ENCODE results near the gene C1QTNF8.
A peak's percentile ranks its signal among the peaks of the same experiment; 100 is the strongest.

The C1QTNF8 gene

GRCh38 chr16:1103636-1103980, 7.6 kb upstream of the C1QTNF8 start:
- peak overlapping the region; percentile 95 for H3K18ac ChIP-seq (ENCODE audit: low read length)
- H3K27ac ChIP-seq (replicated peaks; ENCODE audit: low read length), result no peak overlapping the region
- peak overlapping the region; percentile 64 for H3K9ac ChIP-seq (ENCODE audit: low read depth, low read length, poor library complexity)
- peak overlapping the region; percentile 80 for H2AFZ ChIP-seq (ENCODE audit: low read length)
- no peak overlapping the region for H3K4me3 ChIP-seq (ENCODE audit: low read length in 2 of 2)
- H3K4ac ChIP-seq (ENCODE audit: low read length), result peak overlapping the region; percentile 53
- H3K4me1 ChIP-seq (ENCODE audit: control insufficient read depth in 2 of 2, insufficient read depth in 1 of 2, low read depth in 1 of 2, low read length in 2 of 2), result peaks cover 13 to 18% of the 10 kb centered on the region in 2 donors
- peak overlapping the region; percentile 56 for H3K14ac ChIP-seq (ENCODE audit: low read length)
- H2BK15ac ChIP-seq (ENCODE audit: low read length), result peak overlapping the region; percentile 89
- H3K4me2 ChIP-seq (ENCODE audit: insufficient read depth, low read length, poor library complexity, severe bottlenecking), result peak overlapping the region; percentile 93
- H3K27me3 ChIP-seq (ENCODE audit: control insufficient read depth in 3 of 3, insufficient read depth in 3 of 3, low read depth in 1 of 3, low read length in 3 of 3), result peaks cover 0 to 63% (median 2%) of the 10 kb centered on the region in 3 experiments
- H3K23ac ChIP-seq (ENCODE audit: low read depth, low read length, poor library complexity), result peak overlapping the region; percentile 37
- H3K9me3 ChIP-seq (replicated peaks in 1 of 2; ENCODE audit: control insufficient read depth in 2 of 2, insufficient read depth in 1 of 2, low read depth in 1 of 2, low read length in 2 of 2), result no peaks in the 10 kb centered on the region
- H3K36me3 ChIP-seq (replicated peaks in 1 of 2; ENCODE audit: control insufficient read depth in 2 of 2, insufficient read depth in 2 of 2, low read length in 2 of 2), result no peaks in the 10 kb centered on the region
- peak overlapping the region; percentile 99 for H2BK12ac ChIP-seq (ENCODE audit: low read length)
- peak overlapping the region; percentile 91 for H2AK5ac ChIP-seq (ENCODE audit: low read depth, low read length)
- H3K79me1 ChIP-seq (ENCODE audit: low read depth, low read length), result no peaks in the 10 kb centered on the region
- no peak for DNase-seq (ENCODE audit: low spot score)
- no peak overlapping the region for H2BK120ac ChIP-seq (ENCODE audit: low read depth, low read length)
- H2BK5ac ChIP-seq (ENCODE audit: low read length), result peak overlapping the region; percentile 82
- H4K91ac ChIP-seq (ENCODE audit: low read depth, low read length, poor library complexity), result no peak overlapping the region
- peak overlapping the region; percentile 17 for H4K8ac ChIP-seq (ENCODE audit: low read depth, low read length)
- WGBS, 2 donors (ENCODE audit: extremely low coverage in 2 of 2, insufficient read length in 2 of 2, insufficient replicate concordance in 1 of 2), result no CpG with 5 or more reads among the region's 11 CpGs

- Histone ChIP-seq H3K9ac (ENCODE audit: low read depth, low read length, poor library complexity) (peak overlapping the region; percentile 64), H3K18ac (ENCODE audit: low read length) (peak overlapping the region; percentile 95), H2AK5ac (ENCODE audit: low read depth, low read length) (peak overlapping the region; percentile 91), H3K36me3 (replicated peaks in 1 of 2; ENCODE audit: control insufficient read depth in 2 of 2, insufficient read depth in 2 of 2, low read length in 2 of 2) (no peaks in the 10 kb centered on the region), H3K23ac (ENCODE audit: low read depth, low read length, poor library complexity) (peak overlapping the region; percentile 37), H2BK12ac (ENCODE audit: low read length) (peak overlapping the region; percentile 99), H3K9me3 (replicated peaks in 1 of 2; ENCODE audit: control insufficient read depth in 2 of 2, insufficient read depth in 1 of 2, low read depth in 1 of 2, low read length in 2 of 2) (no peaks in the 10 kb centered on the region), H4K91ac (ENCODE audit: low read depth, low read length, poor library complexity) (no peak overlapping the region), H2BK15ac (ENCODE audit: low read length) (peak overlapping the region; percentile 89), H2BK120ac (ENCODE audit: low read depth, low read length) (no peak overlapping the region), H3K4ac (ENCODE audit: low read length) (peak overlapping the region; percentile 53), H3K14ac (ENCODE audit: low read length) (peak overlapping the region; percentile 56), H3K27me3 (ENCODE audit: control insufficient read depth in 3 of 3, insufficient read depth in 3 of 3, low read depth in 1 of 3, low read length in 3 of 3) (peaks cover 0 to 58% (median 2%) of the 10 kb centered on the region in 3 experiments), H2AFZ (ENCODE audit: low read length) (peak overlapping the region; percentile 80), H3K27ac (replicated peaks; ENCODE audit: low read length) (no peak overlapping the region), H4K8ac (ENCODE audit: low read depth, low read length) (peak overlapping the region; percentile 17), H3K79me1 (ENCODE audit: low read depth, low read length) (no peaks in the 10 kb centered on the region), H3K4me2 (ENCODE audit: insufficient read depth, low read length, poor library complexity, severe bottlenecking) (peak overlapping the region; percentile 93), H3K4me3 (ENCODE audit: low read length in 2 of 2) (peak overlapping the region in 1 of 2 donors; percentile 79), H3K4me1 (ENCODE audit: control insufficient read depth in 2 of 2, insufficient read depth in 1 of 2, low read depth in 1 of 2, low read length in 2 of 2) (peaks cover 16 to 18% of the 10 kb centered on the region in 2 donors), H2BK5ac (ENCODE audit: low read length) (peak overlapping the region; percentile 82)
- peak; percentile 67 for DNase-seq (ENCODE audit: low spot score)
- WGBS, 2 donors (ENCODE audit: extremely low coverage in 2 of 2, insufficient read length in 2 of 2, insufficient replicate concordance in 1 of 2), result no CpG with 5 or more reads among the region's 61 CpGs
Measured at GRCh38 chr16:1102921-1103635, 7.0 kb upstream of the C1QTNF8 start.

DNA sequence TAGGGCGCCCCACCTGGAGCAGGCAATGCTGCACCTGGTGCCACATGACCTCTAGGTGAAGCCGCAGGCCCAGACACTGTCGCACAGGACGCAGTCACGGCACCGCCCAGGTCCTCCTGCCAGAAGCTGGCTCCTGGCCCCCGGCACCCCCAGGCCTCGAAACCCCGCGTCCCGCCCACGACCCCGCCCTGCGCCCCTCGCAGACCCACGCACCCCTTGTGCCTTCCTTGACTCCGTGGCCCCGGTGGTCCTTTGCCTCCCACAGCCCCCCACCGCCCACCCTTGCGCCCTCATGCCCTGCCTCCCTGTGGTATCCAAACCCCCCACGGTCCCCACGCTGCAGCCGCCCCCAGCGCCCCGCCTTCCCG, 6.3 kb upstream of the C1QTNF8 start:
- Histone ChIP-seq H4K8ac (ENCODE audit: low read depth, low read length) (no peak overlapping the region), H3K4me3 (ENCODE audit: low read length in 2 of 2) (no peak overlapping the region), H2BK5ac (ENCODE audit: low read length) (no peak overlapping the region), H2BK12ac (ENCODE audit: low read length) (peak overlapping the region; percentile 84), H3K9me3 (replicated peaks in 1 of 2; ENCODE audit: control insufficient read depth in 2 of 2, insufficient read depth in 1 of 2, low read depth in 1 of 2, low read length in 2 of 2) (no peaks in the 10 kb centered on the region), H3K27me3 (ENCODE audit: control insufficient read depth in 3 of 3, insufficient read depth in 3 of 3, low read depth in 1 of 3, low read length in 3 of 3) (peaks cover 0 to 57% (median 2%) of the 10 kb centered on the region in 3 experiments), H3K14ac (ENCODE audit: low read length) (peak overlapping the region; percentile 56), H4K91ac (ENCODE audit: low read depth, low read length, poor library complexity) (no peak overlapping the region), H3K23ac (ENCODE audit: low read depth, low read length, poor library complexity) (peak overlapping the region; percentile 65), H2BK15ac (ENCODE audit: low read length) (peak overlapping the region; percentile 11), H3K27ac (replicated peaks; ENCODE audit: low read length) (no peak overlapping the region), H2AFZ (ENCODE audit: low read length) (no peak overlapping the region), H3K4me2 (ENCODE audit: insufficient read depth, low read length, poor library complexity, severe bottlenecking) (no peak overlapping the region), H2AK5ac (ENCODE audit: low read depth, low read length) (peak overlapping the region; percentile 96), H2BK120ac (ENCODE audit: low read depth, low read length) (peak overlapping the region; percentile 47), H3K4me1 (ENCODE audit: control insufficient read depth in 2 of 2, insufficient read depth in 1 of 2, low read depth in 1 of 2, low read length in 2 of 2) (peaks cover 17 to 21% of the 10 kb centered on the region in 2 donors), H3K9ac (ENCODE audit: low read depth, low read length, poor library complexity) (no peak overlapping the region), H3K4ac (ENCODE audit: low read length) (no peak overlapping the region), H3K79me1 (ENCODE audit: low read depth, low read length) (no peaks in the 10 kb centered on the region), H3K18ac (ENCODE audit: low read length) (peak overlapping the region; percentile 57), H3K36me3 (replicated peaks in 1 of 2; ENCODE audit: control insufficient read depth in 2 of 2, insufficient read depth in 2 of 2, low read length in 2 of 2) (no peaks in the 10 kb centered on the region)
- DNase-seq (ENCODE audit: low spot score), result no peak
- no CpG with 5 or more reads among the region's 26 CpGs for WGBS, 2 donors (ENCODE audit: extremely low coverage in 2 of 2, insufficient read length in 2 of 2, insufficient replicate concordance in 1 of 2)

GRCh38 chr16:1101573-1102332, 5.7 kb upstream of the C1QTNF8 start:
- H3K4me1 ChIP-seq (ENCODE audit: control insufficient read depth in 2 of 2, insufficient read depth in 1 of 2, low read depth in 1 of 2, low read length in 2 of 2), result peaks cover 17 to 26% of the 10 kb centered on the region in 2 donors
- no CpG with 5 or more reads among the region's 25 CpGs for WGBS, 2 donors (ENCODE audit: extremely low coverage in 2 of 2, insufficient read length in 2 of 2, insufficient replicate concordance in 1 of 2)
- no peak overlapping the region for H3K9ac ChIP-seq (ENCODE audit: low read depth, low read length, poor library complexity)
- H3K27ac ChIP-seq (replicated peaks; ENCODE audit: low read length), result no peak overlapping the region
- no peak overlapping the region for H2BK5ac ChIP-seq (ENCODE audit: low read length)
- H3K18ac ChIP-seq (ENCODE audit: low read length), result peak overlapping the region; percentile 57
- peak overlapping the region; percentile 96 for H2AK5ac ChIP-seq (ENCODE audit: low read depth, low read length)
- peak overlapping the region; percentile 11 for H2BK15ac ChIP-seq (ENCODE audit: low read length)
- no peak for DNase-seq (ENCODE audit: low spot score)
- H3K4ac ChIP-seq (ENCODE audit: low read length), result no peak overlapping the region
- H2BK12ac ChIP-seq (ENCODE audit: low read length), result peak overlapping the region; percentile 84
- H3K4me3 ChIP-seq (ENCODE audit: low read length in 2 of 2), result no peak overlapping the region
- peaks cover 0 to 55% (median 2%) of the 10 kb centered on the region in 3 experiments for H3K27me3 ChIP-seq (ENCODE audit: control insufficient read depth in 3 of 3, insufficient read depth in 3 of 3, low read depth in 1 of 3, low read length in 3 of 3)
- H3K23ac ChIP-seq (ENCODE audit: low read depth, low read length, poor library complexity), result peak overlapping the region; percentile 65
- H4K91ac ChIP-seq (ENCODE audit: low read depth, low read length, poor library complexity), result no peak overlapping the region
- H3K79me1 ChIP-seq (ENCODE audit: low read depth, low read length), result no peaks in the 10 kb centered on the region
- H2AFZ ChIP-seq (ENCODE audit: low read length), result no peak overlapping the region
- peak overlapping the region; percentile 56 for H3K14ac ChIP-seq (ENCODE audit: low read length)
- no peak overlapping the region for H3K4me2 ChIP-seq (ENCODE audit: insufficient read depth, low read length, poor library complexity, severe bottlenecking)
- H3K36me3 ChIP-seq (replicated peaks in 1 of 2; ENCODE audit: control insufficient read depth in 2 of 2, insufficient read depth in 2 of 2, low read length in 2 of 2), result no peaks in the 10 kb centered on the region
- H3K9me3 ChIP-seq (replicated peaks in 1 of 2; ENCODE audit: control insufficient read depth in 2 of 2, insufficient read depth in 1 of 2, low read depth in 1 of 2, low read length in 2 of 2), result no peaks in the 10 kb centered on the region
- peak overlapping the region; percentile 47 for H2BK120ac ChIP-seq (ENCODE audit: low read depth, low read length)
- H4K8ac ChIP-seq (ENCODE audit: low read depth, low read length), result no peak overlapping the region

Data from neuronal stem cell (in vitro differentiated cells).